ENCODE measurements around the gene C2CD4C. TPM values are rescaled to one million over a fixed set of nuclear protein-coding genes. Genes with fewer than 3 reads are reported as not detected.

The C2CD4C gene
- total RNA-seq, 1 experiment from 2014 or later = 14.6 TPM

DNA sequence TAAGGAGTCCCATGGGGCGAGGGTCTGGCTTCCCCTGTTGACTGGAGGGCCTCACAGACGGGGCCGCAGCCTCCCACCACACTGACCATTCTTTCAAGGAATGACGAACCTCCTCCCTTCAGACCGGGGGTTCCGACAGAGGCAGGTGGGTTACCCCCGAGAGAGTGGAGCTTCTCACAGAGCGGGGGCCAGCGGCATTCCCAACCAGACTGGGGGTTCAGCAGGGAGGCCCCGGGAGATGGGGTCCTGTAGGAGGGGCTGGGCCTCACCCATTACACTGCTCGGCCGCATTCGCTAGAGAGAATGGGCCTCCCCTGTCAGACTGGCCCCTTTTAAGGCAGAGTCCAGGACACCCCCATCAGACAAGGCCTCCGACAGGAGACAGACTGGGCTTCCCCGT is 15.6 kb upstream of the C2CD4C start:
- no CpG with 5 or more reads among the region's 15 CpGs for WGBS (ENCODE audit: extremely low coverage, insufficient read length, low lambda C conversion rate)
- Histone ChIP-seq H3K27ac (ENCODE audit: insufficient read length, low read depth, low read length) (no peak overlapping the region), H4K8ac (replicated peaks; ENCODE audit: insufficient read length, low read depth, low read length) (no peak overlapping the region), H3K27me3 (ENCODE audit: insufficient read depth, low read length) (no peaks in the 10 kb centered on the region; the same call in 1 of the 2 replicates), H3K4me2 (ENCODE audit: insufficient read depth, insufficient read length, low read length) (no peak overlapping the region), H4K5ac (ENCODE audit: insufficient read length, low read depth, low read length) (no peak overlapping the region), H3K56ac (ENCODE audit: insufficient read length, low read depth, low read length) (no peak overlapping the region), H3K79me2 (ENCODE audit: insufficient read depth, low read length) (no peaks in the 10 kb centered on the region), H3K9me3 (ENCODE audit: control insufficient read depth, low read depth, low read length) (peaks cover 8% of the 10 kb centered on the region), H2AFZ (ENCODE audit: low read length) (no peak overlapping the region), H3K79me1 (ENCODE audit: insufficient read depth, low read depth, low read length, poor library complexity, severe bottlenecking) (no peaks in the 10 kb centered on the region), H2BK5ac (ENCODE audit: insufficient read length, low read length) (no peak overlapping the region), H3K23ac (ENCODE audit: insufficient read length, low read depth, low read length) (no peak overlapping the region), H3K4me1 (ENCODE audit: insufficient read depth, low read length) (no peaks in the 10 kb centered on the region), H2BK15ac (ENCODE audit: low read depth, low read length) (no peak overlapping the region), H2AK5ac (ENCODE audit: insufficient read length, low read length) (no peak overlapping the region), H3K4ac (ENCODE audit: low read depth, low read length) (no peak overlapping the region), H3K18ac (ENCODE audit: insufficient read length, low read depth, low read length) (no peak overlapping the region), H4K20me1 (ENCODE audit: control insufficient read depth, insufficient read depth, insufficient read length) (no peaks in the 10 kb centered on the region), H2BK12ac (ENCODE audit: insufficient read length, low read depth, low read length) (no peak overlapping the region), H4K91ac (ENCODE audit: insufficient read length, low read depth, low read length) (no peak overlapping the region), H3K9ac (ENCODE audit: extremely low read depth, insufficient read length, low read length) (no peak overlapping the region), H2BK120ac (ENCODE audit: low read depth, low read length, poor library complexity, severe bottlenecking) (no peak overlapping the region), H2BK20ac (ENCODE audit: low read depth, low read length, poor library complexity, severe bottlenecking) (no peak overlapping the region), H3K14ac (ENCODE audit: insufficient read depth, low read length) (no peak overlapping the region), H3T11ph (ENCODE audit: low read length) (no peak overlapping the region), H3K23me2 (ENCODE audit: insufficient read length, low read depth, low read length, poor library complexity, severe bottlenecking) (no peaks in the 10 kb centered on the region)
- H3K4me1 Mint-ChIP-seq = peaks cover 0 to 8% of the 10 kb centered on the region in 2 experiments; a peak in 1 of 4 replicates
- DNase-seq = no peak
- H3K27ac Mint-ChIP-seq = no peak overlapping the region
- H3K4me3 Mint-ChIP-seq = no peak overlapping the region
- peaks cover 16% of the 10 kb centered on the region for H3K27me3 Mint-ChIP-seq (ENCODE audit: low read depth)
- TF ChIP-seq, protein P1, sequence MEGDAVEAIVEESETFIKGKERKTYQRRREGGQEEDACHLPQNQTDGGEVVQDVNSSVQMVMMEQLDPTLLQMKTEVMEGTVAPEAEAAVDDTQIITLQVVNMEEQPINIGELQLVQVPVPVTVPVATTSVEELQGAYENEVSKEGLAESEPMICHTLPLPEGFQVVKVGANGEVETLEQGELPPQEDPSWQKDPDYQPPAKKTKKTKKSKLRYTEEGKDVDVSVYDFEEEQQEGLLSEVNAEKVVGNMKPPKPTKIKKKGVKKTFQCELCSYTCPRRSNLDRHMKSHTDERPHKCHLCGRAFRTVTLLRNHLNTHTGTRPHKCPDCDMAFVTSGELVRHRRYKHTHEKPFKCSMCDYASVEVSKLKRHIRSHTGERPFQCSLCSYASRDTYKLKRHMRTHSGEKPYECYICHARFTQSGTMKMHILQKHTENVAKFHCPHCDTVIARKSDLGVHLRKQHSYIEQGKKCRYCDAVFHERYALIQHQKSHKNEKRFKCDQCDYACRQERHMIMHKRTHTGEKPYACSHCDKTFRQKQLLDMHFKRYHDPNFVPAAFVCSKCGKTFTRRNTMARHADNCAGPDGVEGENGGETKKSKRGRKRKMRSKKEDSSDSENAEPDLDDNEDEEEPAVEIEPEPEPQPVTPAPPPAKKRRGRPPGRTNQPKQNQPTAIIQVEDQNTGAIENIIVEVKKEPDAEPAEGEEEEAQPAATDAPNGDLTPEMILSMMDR (conservative IDR thresholded peaks at IDR 0.05) = no peak
- H3K36me3 Mint-ChIP-seq (ENCODE audit: insufficient read depth in 1 of 3, low read depth in 3 of 3) = peaks cover 0 to 16% (median 0%) of the 10 kb centered on the region in 3 experiments; a peak in 3 of 7 replicates
- H3K9me3 Mint-ChIP-seq = peaks cover 3 to 11% of the 10 kb centered on the region in 2 experiments; a peak in 3 of 5 replicates
